ENCODE results near the gene UGT1A7. TPM values are rescaled to one million over a fixed set of nuclear protein-coding genes. Genes with fewer than 3 reads are reported as not detected.

The UGT1A7 gene
- total RNA-seq, 4 donors from 2014 or later: not detected

DNA sequence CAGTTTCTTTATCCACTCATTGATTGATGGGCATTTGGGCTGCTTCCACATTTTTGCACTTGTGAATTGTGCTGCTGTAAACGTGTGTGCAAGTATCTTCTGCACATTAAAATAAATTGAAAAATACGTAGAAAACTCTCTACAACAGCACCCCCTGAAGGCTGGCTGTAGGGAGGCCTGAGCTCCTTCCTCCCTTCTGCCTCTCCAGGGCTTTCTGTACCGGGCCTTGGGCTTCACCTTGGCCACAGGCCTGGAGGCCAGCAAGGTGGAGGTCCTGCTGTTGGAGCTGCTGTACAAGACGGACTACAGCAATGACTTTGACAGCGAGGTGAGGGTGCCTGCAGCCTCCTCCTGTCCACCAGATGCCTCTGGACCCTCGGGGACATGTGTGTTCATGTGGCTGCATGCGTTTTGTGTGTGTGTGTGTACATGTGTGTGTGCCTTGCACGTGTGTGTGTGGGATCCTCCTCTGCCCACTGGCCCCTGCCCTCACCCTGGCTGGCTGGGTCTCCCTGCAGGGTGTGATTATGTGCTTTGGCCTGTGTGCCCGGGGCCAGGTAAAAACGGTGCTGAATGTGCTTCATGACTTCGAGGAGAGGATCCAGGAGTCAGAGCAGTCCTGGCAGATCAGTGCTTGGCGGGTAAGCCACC is 125.6 kb downstream of the UGT1A7 start:
- no peaks in the 10 kb centered on the region for H3K36me3 ChIP-seq
- H3K4me3 ChIP-seq: no peak overlapping the region
- DNase-seq: no peak
- H3K27ac ChIP-seq: no peak overlapping the region
- ATAC-seq: no peak
- H3K27me3 ChIP-seq: no peaks in the 10 kb centered on the region
- no peaks in the 10 kb centered on the region for H3K4me1 ChIP-seq
- intact Hi-C loops (cut with DNase I; ENCODE audit: low total_unique reads): no loop called here
- in situ Hi-C loops (cut with MboI; ENCODE audit: low sequenced_read_pairs in 4 of 4): no loop called here
- no peak for TF ChIP-seq POLR2A (IDR thresholded peaks at IDR 0.05)
- TF ChIP-seq, protein P1, sequence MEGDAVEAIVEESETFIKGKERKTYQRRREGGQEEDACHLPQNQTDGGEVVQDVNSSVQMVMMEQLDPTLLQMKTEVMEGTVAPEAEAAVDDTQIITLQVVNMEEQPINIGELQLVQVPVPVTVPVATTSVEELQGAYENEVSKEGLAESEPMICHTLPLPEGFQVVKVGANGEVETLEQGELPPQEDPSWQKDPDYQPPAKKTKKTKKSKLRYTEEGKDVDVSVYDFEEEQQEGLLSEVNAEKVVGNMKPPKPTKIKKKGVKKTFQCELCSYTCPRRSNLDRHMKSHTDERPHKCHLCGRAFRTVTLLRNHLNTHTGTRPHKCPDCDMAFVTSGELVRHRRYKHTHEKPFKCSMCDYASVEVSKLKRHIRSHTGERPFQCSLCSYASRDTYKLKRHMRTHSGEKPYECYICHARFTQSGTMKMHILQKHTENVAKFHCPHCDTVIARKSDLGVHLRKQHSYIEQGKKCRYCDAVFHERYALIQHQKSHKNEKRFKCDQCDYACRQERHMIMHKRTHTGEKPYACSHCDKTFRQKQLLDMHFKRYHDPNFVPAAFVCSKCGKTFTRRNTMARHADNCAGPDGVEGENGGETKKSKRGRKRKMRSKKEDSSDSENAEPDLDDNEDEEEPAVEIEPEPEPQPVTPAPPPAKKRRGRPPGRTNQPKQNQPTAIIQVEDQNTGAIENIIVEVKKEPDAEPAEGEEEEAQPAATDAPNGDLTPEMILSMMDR (IDR thresholded peaks at IDR 0.05 in 4 of 5, conservative IDR thresholded peaks at IDR 0.05 in 1 of 5): no peak
- no peaks in the 10 kb centered on the region for H3K9me3 ChIP-seq

GRCh38 chr2:233807966-233808935 is 126.5 kb downstream of the UGT1A7 start:
- ATAC-seq (no peak), DNase-seq (no peak)
- H3K36me3 ChIP-seq: no peaks in the 10 kb centered on the region
- no peak overlapping the region for H3K27ac ChIP-seq
- intact Hi-C loops (cut with DNase I; ENCODE audit: low total_unique reads): no loop called here
- H3K4me1 ChIP-seq: no peaks in the 10 kb centered on the region
- no peaks in the 10 kb centered on the region for H3K27me3 ChIP-seq
- no peaks in the 10 kb centered on the region for H3K9me3 ChIP-seq
- TF ChIP-seq POLR2A (IDR thresholded peaks at IDR 0.05): no peak
- TF ChIP-seq, protein P1 (IDR thresholded peaks at IDR 0.05 in 4 of 5, conservative IDR thresholded peaks at IDR 0.05 in 1 of 5): no peak
- H3K4me3 ChIP-seq: no peak overlapping the region
- in situ Hi-C loops (cut with MboI; ENCODE audit: low sequenced_read_pairs in 4 of 4): no loop called here

DNA sequence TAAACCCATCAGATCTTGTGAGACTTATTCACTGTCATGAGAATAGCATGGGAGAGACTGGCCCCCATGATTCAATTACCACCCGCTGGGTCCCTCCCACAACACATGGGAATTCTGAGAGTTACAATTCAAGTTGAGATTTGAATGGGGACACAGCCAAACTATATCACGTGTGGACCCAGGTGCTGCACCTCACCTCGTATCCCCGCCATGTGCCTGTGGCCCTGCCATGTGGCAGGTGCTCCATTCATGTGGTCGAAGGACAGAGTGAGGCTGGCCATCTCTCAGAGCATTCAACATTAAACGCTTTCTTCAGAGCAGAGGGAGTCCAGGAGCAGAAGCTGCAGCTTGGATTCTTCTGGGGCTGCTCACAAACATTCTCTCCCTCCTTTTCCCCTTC is 128.7 kb downstream of the UGT1A7 start:
- Histone ChIP-seq H3K4me3 (no peak overlapping the region), H3K36me3 (no peaks in the 10 kb centered on the region), H3K4me1 (no peaks in the 10 kb centered on the region), H3K27me3 (no peaks in the 10 kb centered on the region), H3K27ac (no peak overlapping the region), H3K9me3 (no peaks in the 10 kb centered on the region)
- no peak for ATAC-seq
- intact Hi-C loops (cut with DNase I; ENCODE audit: low total_unique reads) (no loop called here), in situ Hi-C loops (cut with MboI; ENCODE audit: low sequenced_read_pairs in 4 of 4) (no loop called here)
- no peak for TF ChIP-seq POLR2A (IDR thresholded peaks at IDR 0.05)
- TF ChIP-seq, protein P1 (IDR thresholded peaks at IDR 0.05 in 4 of 5, conservative IDR thresholded peaks at IDR 0.05 in 1 of 5): no peak
- DNase-seq: no peak

DNA sequence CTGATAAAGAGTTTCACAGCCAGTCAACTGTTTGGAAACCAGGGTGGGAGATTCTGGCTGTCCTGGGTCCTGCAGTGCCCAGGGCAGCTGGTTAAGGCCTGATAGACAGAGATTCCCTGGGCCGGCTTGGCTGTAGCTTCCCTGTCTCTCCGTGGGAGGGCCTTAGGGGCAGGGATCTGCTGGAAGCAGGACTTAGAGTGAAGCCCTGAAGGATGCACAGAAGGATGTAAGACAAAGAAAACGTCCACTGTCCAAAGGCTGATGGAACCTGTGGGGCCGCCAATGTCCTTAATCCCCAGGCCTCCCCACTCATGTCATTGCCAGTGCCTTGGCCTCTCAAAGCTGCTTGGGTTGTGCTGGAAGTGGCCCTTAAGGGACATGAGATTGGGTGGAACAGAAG is 129.4 kb downstream of the UGT1A7 start:
- Histone ChIP-seq H3K27me3 (no peaks in the 10 kb centered on the region), H3K4me1 (no peaks in the 10 kb centered on the region), H3K27ac (no peak overlapping the region), H3K9me3 (no peaks in the 10 kb centered on the region), H3K36me3 (no peaks in the 10 kb centered on the region), H3K4me3 (no peak overlapping the region)
- TF ChIP-seq, protein P1 (IDR thresholded peaks at IDR 0.05 in 4 of 5, conservative IDR thresholded peaks at IDR 0.05 in 1 of 5): no peak
- TF ChIP-seq POLR2A (IDR thresholded peaks at IDR 0.05): no peak
- intact Hi-C loops (cut with DNase I; ENCODE audit: low total_unique reads): no loop called here
- DNase-seq (no peak), ATAC-seq (no peak)
- in situ Hi-C loops (cut with MboI; ENCODE audit: low sequenced_read_pairs in 4 of 4): no loop called here
